ENCODE results near the gene BATF.

BATF gene

DNA sequence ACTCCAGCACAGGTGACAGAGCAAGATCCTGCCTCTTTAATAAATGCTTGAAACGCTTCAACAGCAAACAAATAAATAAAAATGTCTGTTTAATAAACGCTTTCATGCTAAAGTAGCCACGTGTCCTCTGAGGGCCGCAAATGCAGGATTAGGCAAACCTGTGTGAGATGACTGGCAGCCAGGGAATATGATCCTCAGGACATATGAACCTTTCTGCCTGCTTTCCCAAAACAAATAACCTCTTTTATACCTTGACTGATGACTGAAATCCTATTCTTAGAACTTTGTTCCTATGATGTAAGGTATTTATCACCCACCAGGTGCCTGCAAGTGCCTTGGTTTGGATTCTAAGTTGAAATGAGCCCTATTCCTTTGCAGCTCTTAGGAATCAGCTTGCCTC, 41.7 kb downstream of the BATF start:
- DNase-seq: no peak

DNA sequence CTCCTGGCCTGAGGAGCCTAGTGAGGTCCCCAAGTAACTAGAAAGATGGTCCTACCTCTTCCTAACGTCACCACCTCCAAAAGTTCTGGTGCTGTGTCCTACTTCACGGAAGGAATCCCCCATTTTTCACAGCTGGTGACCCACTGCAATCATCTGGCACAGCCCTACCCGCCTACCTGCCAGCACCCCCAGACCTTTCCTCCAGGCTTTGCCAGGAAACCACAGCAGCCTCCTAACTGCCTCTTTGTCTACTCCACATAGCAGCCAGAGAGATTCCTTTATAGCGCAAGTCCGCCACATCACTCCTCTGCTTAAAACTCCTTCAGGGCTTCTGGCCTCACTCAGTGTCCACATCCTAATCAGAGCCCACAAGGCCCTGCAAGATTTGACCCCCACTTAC, 42.8 kb downstream of the BATF start:
- no peak for DNase-seq

DNA sequence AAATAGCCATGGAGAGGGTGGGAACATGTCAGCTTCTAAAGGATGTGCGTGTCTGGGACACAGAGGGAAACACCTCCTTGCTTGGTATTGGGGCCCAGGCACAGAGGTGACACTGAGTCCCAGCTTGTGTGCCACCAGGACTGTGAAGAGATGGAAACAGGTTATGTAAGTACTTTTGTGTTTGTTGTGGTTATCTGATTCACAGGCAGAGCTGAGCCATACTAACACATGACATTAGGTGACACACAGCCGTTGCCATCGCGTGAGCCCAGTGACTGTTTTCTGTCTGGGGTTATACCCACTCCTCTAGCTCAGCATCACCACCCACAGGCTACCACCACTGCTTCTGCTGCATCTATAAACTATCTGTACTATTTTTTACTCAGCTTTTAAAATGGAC, 44.1 kb downstream of the BATF start:
- no peak for DNase-seq

DNA sequence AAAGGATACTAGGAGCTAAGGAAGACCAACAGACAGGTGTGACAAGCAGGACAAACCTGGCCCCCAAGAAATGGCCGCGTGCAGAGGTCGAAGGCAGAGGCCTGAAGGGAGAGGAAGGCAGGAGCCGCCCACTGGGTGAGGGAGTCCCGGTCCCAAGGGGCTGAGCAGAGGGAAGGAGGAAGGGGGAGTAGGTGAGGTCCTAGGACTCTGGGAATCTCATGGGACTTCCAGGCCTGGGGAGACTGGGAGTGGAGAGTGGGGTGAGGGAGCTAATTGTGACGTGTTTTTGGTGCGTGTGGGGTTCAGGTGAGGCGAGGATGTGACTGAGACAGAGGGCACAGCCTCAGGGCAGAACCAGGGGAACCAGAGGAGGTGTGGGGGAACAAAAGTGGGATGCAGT, 44.5 kb downstream of the BATF start:
- DNase-seq: no peak

DNA sequence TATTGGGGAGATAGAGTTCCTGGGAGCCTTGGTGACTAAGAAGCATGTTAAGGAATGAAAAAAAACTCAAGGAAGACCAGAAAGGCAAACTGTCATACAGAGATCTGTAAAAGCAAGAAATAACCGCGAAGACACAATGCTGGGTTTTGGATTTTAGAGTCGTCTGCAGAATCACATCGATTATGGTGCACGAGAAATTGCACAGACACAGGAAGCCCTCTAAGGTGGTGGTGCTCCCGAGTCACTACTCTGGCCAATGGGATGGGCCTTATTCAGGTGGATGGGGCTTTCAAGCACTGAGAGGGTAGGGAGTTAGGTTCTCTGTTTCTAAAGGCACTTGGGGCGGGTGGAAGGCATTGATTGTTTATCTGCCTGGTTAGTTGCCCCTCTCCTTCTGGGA, 45.9 kb downstream of the BATF start:
- no peak for DNase-seq

DNA sequence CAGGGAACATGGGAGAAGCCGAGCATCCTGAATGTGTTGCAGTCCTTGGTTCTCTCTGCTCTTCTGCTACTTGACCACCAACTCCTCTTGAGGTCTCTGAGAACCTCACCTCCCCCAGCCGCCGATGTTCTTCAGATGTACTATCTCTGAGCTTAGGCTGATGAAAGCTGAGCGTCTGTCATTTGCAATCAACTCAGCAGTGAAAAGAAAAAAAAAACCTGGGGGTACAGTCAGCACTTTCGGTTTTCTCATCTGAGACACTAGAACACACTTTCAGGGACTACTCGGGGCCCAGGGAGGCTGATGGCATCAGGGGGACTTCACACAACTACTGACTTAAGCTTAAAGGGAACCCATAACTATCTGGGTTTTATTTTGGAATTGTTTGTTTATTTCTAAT, 46.5 kb downstream of the BATF start:
- no peak for DNase-seq

DNA sequence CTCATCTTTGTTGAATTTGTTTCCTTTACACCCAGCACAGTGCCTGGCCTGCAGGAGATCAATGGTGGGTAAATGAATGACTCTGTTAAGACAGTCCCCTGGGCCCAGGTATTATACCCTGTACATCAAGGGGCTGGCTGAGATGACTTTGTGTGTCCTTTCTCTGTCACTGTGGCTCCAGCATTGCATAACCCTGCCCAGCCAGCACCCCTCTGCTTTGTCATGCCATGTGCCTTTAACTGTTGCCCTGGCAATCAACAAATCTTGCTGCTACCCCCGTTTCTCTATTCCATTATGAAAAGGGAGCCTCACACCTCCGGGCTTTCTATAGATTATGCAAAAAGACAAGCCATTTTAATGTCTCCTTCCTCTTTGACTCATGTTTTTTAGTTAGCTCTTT, 48.5 kb downstream of the BATF start:
- DNase-seq: no peak

DNA sequence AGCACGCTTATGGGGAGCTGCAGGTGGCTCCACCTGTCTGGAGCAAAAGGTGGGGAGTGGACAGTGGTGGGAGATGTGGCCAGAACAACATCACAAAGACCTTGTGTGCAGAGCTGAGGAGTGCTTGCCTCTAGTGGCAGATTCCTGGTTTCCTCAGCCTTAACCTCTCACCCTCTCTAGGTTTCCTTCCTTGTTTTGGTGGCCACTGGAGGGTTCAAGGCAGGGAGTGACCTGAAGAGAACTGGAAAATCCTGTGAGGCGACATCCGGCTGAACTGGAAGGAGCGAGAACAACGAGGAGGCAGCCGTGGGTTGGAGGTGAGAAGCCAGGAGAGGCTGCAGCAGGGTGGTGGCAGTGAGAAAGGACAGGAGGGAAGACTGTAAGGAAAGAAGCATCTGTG, 49.8 kb downstream of the BATF start:
- DNase-seq: no peak

DNA sequence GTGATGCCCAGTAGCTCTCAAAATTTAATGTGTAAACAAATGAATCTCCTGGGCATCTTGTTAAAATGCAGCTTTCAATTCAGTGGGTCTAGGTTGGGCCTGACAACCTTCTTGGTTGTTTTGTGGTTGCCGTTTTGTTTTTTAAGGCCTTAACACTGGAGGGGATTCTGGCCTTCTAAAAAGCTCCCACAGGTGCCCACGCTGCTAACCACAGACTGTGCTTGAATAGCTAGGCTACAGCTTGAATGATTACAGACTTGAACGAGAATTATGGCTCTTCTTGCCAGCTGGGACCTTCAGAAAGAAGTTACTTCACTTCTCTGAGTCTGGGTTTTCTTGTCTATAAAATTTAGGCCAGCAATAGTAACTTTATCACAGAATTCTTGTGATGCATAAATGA, 54.8 kb downstream of the BATF start:
- DNase-seq: no peak

DNA sequence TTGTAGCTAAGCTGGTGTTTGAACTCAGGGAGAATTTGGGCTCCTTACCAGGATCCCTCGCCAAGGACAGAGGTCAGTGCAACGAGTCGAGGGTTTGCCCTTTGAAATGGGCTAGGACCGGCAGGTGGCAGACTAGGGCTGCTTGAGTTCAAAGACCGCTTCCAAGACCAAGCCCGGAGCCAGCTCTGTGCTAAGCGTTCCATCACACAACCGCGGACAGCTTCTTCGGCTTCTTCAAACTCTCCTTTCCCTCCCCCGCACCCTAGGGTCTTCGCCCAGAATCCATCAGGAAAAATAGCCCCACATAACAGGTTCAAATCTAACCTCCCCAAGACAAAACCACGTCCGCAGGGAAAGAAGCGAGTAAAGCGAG, 55.4 kb downstream of the BATF start:
- DNase-seq: no peak

DNA sequence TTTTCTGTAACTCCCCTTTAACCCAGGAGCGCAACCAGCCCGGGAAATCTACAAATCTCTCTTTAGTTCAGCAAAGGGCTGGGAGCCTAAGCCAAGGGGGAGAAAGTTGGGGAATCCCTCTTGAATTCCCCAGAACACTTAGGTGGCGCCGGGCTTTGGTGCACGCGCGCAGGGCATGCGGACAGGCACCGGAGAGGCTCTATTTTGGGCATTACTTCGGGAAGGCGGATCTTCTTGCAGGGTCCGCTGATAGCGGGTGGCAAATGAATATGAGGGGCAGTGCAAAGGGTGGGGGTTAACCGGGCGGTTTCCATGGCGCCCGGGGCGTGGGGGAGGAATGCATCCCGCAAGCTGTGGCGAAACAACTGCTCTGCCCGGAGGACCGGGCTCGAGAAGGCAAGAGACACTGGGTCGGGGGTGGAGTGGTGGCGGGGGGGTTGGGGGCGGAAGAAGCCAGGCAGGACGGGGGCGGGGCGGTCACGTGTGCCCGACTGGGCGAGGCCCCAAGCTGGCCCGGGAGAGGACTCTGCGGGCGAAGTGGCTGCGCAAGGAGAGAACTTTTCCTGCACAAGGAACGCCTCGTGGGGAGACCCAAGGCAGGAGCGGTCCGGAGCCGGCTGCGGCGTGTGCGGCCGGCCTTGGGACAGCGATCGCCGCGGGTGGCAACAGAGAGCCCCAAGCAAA, 56.0 kb downstream of the BATF start, which contains the start of gene FLVCR2:
Gene FLVCR2, plus strand, starts transcription at position 519 of the 684 bp plus-strand sequence. CDS start 353 bp downstream, outside the sequence.
- DNase-seq: no peak

DNA sequence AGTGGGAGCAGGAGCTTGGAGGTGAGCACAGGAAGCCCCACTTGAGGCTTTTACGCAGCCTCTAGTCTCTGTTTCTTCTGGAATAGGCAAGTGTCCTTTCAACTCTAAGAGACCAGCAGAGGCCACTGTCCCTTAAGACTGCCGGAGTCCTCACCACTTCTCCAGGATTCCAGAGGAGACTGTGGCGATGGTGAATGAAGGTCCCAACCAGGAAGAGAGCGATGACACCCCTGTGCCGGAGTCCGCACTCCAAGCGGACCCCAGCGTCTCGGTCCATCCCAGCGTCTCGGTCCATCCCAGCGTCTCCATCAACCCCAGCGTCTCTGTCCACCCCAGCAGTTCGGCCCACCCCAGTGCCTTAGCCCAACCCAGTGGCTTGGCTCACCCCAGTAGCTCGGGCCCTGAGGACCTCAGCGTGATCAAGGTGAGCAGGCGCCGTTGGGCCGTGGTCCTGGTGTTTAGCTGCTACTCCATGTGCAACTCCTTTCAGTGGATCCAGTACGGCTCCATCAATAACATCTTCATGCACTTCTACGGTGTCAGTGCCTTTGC, 56.6 kb downstream of the BATF start:
- no peak for DNase-seq

DNA sequence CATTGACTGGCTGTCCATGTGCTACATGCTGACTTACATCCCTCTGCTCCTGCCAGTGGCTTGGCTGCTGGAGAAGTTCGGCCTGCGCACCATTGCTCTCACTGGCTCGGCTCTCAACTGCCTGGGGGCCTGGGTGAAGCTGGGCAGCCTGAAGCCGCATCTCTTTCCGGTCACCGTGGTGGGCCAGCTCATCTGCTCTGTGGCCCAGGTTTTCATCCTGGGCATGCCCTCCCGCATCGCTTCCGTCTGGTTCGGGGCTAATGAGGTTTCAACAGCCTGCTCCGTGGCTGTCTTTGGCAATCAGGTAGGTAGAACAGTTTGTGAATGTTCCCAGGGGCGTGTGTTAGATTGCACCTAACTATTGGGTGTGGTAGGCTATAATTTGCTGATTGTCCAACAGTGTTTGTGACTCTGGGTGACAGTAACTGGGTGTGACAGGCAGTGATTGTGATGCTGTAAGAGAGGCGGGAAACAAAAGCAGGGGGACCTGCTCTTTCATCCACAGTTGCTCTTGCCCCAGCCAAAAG, 57.1 kb downstream of the BATF start:
- no peak for DNase-seq

DNA sequence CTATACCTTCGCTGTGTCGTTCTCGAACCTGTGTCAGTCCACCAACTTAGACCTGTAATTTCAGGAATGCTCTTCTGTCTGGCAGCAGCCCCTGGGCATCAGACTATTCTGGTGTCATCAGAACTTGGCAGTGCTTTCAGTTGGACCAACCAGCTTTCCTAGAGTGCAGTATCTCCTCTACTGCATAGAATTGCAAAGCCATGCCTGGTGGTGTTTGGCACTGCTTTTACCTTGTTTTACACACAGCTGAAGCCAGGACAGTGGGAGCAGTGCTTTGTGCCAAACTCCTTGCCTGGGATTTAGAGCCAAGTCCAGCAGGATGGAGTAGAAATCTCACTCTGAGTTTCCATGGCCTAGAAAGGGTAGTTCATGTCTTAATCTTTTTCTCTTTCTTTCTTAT, 57.6 kb downstream of the BATF start:
- DNase-seq: no peak

DNA sequence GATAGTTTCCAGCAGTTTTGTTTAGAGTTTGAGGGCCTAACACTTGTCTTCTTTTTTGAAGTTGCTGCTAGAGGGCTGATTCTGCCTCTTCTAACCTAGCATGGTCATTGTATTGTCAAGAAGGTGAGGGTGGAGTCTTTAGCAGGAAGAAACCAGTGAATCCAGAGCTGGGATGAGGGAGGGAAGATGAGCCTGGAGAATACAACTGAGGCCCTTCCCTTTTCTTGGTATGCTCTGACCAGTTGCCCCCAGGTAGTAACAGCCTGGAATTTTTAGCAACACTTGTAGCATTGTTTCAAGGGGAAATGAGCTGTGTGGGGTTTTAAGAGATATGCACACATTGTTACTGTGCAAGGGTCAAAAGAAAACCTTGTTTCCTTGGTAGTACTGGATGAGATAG, 65.1 kb downstream of the BATF start:
- DNase-seq: no peak

DNA sequence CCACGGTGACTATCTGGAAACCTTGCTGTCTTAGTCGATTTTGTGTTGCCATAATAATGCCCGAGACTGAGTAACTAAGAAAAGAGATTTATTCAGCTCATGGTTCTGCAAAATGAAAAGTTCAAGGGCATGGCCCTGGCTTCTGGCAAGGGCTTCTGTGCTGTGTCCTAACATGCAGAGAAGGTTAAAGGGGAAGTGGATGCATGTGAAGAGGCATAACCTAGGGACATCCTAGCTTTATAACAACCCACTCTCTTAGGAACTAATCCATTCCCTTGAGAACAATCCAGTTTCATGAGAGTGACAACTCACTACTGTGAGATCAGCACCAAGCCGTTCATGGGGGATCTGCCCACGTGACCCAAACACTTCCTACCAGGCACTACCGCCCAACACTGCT, 67.7 kb downstream of the BATF start:
- DNase-seq: no peak

DNA sequence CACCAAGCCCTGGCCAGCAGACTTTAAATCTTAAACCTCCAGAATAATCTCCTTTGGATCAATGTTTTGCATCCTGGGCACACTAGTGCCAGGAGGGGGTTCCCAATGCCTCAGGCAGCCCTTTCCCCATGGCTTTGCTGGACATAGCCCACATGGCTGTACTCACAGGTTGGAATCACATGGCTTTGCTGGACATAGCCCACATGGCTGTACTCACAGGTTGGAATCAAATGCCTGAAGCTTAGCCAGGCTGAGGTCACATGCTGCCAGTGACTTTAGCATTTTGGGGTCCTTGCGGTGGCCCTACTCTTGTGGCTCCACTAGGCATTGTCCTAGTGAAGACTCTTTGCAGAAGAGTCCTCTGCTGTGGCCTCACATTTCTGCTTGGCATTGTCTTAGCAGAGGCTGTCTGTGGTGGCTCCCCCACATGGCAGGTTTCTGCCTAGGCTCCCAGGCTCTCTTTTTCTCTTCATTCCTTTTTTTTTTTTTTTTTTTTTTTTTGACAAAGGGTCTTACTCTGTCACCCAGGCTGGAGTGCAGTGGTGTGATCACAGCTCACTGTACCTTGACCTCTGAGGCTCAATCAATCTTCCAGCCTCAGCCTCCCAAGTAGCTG, 69.2 kb downstream of the BATF start:
- DNase-seq: no peak

DNA sequence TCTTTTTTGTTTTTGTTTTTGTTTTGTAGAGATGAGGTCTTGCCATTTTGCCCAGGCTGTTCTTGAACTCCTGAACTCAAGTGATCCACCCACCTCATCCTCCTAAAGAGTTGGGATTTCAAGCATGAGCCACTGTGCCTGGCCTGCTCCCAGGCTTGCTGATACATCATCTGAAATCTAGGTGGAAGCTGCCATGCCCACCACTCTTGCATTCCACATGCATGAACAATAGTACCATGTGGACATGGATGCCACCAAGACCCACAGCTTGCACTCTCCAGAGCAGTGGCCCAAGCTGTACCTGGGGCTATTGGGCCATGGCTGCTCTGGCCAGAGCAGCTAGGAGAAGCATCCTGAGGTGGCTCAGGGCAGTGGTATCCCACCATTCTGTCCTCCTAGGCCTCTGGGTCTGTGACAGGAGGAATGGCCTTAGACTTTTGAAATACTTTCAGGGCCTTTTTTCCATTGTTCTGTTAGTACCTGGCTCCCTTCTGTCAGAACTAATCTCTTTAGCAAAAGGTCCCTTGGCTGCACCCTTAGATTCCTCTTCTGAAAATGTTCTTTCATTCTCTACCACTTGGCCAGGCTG, 69.8 kb downstream of the BATF start:
- DNase-seq: no peak

DNA sequence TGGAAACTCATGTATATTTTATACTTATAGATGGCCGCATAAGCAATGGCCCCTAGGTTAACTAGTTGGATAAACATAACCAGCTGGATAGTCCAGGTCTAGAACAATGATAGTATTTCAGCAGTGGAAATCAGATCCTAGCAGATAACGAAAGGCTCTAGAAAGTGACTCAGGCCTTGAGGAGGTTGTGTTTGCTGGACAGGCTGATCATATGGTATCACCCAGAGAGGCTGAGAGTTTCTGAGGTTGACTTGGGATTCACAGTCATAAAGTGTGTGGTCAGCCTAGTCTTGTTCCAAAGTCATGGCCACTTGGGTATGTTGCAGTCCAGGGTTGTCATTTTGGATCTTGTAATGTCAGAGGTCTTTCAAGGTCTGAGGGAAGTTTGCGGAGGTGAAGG, 73.0 kb downstream of the BATF start:
- DNase-seq: no peak
